Raji (cell line): Measurements from ENCODE around the gene TMPRSS2.

Experiments
- POLR2A ChIP-seq: IDR thresholded peaks from 2 replicates; pipeline ENCODE4 v1.6.1; 2011; ENCODE audit warnings: low read depth, low read length, control low read depth; ENCODE audit not compliant: insufficient read depth

Gene TMPRSS2

DNA sequence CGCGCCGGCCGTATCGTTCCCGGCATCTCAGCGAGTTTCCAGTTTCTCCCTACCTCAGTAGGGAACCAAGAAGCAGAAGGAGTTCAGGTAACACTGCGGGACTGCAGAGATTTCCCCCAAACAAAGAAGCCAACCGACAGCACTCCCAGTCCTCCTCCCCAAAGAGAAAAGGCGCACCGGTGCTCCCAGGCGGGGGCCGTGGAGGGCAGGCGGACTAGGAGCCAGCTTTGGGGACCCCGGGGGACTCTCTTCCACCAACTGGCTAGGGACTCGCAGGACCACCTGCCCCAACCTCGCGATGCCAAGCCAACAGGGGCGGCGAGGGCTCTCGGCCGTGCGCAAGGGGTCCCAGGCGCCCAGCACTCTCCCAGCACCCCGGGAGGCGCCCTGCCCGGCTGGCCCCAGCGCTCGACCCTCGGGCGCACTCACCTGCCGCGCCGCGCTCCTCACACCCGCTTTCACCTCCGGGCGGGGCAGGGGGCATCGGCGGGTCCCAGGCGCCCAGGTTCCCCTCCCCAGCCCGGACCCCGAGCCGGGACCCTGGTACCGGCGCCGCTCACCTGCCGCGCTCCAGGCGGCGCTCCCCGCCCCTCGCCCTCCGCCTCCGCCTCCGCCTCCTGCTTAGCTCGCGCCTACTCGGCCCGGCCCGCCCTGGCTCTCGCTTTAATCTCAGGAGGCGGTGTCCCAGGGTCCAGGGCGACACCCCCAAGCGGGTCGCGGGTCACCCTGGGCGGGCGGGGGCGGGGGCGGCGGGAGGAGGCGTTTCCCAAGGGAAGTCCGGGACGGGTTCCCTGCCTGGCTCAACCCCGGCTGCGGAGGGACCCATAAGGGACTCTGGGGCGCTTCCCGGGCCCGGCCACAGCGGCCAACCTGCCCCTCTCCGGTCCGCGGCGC is at the start of gene TMPRSS2:
TMPRSS2 (minus strand) TSS at position 638 of the 894 bp plus-strand sequence. CDS start 10,025 bp downstream, outside the sequence.
- TF ChIP-seq POLR2A = no peak

DNA sequence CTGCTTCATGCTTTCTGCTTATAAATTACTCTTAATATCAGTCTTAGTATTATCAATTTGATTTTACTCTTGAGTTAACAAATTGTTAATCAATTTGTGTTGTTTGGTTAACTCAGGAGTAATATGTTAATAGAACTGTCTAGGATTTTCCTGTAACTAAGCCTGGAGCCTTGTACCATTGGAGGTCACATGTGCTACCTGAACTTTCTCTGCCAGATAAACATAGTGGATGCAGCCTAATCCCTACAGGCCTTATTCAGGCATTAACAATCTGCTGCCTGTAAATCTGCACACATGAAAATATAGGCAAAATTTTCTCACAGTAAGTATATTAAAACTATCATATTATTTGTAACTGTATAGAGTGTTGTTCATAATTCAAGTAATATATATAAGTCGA is 47.1 kb upstream of the TMPRSS2 start:
- no peak for TF ChIP-seq POLR2A

DNA sequence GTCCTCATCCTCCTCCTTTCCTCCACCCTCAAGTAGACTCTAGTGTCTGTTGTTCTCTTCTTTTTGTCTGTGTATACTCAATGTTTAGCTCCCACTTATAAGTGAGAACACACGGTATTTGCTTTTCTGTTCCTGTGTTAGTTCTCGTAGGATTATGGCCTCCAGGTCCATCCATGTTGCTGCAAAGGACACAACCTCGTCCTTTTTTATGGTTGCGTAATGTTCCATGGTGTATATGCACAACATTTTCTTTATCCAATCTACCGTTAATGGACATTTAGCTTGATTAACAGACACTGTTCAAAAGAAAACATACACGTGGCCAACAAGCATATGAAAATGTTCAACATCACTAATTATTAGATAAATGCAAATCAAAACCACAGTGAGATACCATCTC is 44.3 kb upstream of the TMPRSS2 start:
- TF ChIP-seq POLR2A = no peak

DNA sequence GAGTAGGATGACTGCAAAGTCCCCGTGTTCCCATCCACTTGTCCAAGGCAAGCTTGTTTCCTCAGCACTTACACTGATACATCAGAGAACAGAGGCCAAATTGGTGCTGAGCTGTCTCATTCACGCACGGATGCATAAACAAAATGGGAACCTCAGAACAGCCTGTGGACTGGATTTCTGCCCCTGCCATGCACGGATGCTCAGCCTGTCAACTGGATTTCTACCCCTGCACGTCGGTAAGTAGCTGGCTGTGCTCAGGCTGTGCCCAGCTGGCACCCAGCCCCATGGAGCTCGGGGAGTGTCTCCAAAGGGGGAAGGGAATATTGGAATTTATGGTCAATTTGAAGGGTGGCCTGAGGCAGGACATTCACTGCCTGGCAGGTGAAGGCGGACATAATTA is 40.8 kb upstream of the TMPRSS2 start:
- no peak for TF ChIP-seq POLR2A

DNA sequence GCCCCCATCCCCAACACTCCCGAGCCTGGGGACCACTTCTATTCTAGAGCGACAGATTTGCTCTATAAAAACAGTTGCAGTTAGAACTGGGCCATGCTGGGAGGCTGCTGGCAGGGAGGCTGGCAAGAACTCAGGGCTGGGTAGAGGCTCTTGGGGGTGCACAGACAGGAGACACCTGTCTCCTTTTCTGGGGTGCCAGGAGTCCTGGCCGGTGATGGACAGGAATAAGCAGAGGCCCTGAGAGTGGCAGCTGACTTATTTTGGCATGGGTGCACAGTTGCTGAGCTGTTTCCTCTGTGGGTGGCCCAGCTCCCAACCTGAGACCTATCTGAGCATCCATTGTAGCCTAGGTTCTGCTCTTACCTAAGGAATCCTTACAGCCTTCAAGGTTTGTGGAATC is 39.2 kb upstream of the TMPRSS2 start:
- no peak for TF ChIP-seq POLR2A

DNA sequence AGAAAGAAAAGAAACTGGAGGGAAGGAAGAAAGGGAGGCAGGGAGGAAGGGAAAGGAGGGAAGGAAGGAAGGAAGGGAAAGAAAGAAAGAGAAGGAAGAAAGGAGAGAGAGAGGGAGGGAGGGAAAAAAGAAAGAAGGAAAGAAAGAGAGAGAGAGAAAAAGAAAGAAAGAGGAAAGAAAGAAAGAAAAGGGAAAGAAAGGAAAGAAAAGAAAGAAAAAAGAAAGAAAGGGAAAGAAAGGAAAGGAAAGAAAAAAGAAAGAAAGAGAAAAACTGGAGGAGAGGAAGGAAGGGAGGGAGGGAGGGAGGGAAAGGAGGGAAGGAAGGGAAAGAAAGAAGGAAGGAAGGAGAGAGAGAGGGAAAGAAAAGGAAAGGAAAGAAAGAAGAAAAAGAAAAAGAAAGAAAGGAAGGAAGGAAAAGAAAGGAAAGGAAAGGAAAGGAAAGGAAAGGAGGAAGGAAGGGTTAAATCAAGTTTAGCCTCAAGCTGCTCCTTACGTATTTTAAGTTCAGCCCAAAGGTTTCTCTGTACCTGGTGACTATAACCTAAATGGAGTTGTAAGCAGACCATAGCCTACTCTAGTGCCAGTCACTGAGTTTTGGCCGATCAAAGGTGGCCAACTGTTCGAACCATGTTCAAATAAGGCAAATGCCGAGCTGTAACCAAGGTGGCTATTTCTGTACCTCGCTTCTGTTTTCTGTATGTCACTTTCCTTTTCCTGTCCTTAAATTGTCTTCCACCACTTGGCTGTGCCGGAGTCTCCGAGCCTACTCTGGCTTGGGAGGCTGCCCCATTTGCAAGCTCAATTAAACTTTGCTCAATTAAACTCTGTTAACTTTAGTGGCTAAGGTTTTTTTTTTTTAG is 37.8 kb upstream of the TMPRSS2 start:
- no peak for TF ChIP-seq POLR2A

DNA sequence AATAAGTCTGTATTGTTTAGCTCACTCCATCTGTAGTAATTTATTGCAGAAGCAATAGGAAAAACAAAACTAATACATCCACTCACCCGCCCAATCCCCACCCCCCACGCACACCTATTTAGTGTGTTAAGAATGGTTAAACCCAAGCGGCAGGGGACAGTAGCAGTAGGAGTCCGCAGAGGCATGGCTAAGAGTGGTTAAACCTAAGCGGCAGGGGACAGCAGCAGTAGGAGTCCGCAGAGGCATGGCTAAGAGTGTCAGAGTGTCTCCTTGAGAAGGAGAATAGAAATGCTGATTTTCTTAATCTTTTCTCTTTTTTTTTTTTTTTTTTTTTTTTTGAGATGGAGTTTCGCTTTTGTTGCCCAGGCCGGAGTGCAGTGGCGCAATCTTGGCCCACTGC is 34.8 kb upstream of the TMPRSS2 start:
- no peak for TF ChIP-seq POLR2A

DNA sequence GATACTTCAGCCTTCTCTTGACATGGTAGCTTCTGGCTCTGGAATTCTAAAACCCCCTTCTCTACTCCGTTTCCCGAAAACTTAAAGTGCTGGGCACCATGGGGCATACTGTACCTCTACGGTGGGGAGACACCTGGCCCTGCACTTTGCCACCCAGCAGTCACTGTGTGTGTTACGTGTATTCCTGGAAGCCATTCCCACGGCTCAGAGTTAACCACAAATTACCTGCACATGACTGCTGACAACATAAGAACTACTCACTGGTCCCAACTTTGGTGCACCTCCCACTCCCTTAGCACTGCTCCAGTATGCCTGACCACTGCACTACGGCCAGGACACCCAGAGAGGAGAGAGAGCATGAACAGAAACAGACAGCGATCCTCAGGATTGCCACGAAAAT is 29.4 kb upstream of the TMPRSS2 start:
- no peak for TF ChIP-seq POLR2A

DNA sequence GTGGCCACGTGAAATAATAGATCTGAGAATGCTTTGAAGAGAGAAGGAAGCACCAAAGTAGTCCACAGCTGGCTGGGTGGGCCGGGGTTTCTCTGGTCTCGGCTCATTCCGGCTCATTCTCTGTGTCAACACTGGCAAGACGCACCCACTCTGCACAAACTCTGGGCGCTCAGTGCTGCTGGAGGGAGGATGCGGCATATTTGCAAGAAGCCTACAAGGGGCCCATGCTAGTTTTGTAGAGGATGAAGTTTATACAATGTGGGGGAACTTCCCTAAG is 28.8 kb upstream of the TMPRSS2 start:
- TF ChIP-seq POLR2A = no peak

DNA sequence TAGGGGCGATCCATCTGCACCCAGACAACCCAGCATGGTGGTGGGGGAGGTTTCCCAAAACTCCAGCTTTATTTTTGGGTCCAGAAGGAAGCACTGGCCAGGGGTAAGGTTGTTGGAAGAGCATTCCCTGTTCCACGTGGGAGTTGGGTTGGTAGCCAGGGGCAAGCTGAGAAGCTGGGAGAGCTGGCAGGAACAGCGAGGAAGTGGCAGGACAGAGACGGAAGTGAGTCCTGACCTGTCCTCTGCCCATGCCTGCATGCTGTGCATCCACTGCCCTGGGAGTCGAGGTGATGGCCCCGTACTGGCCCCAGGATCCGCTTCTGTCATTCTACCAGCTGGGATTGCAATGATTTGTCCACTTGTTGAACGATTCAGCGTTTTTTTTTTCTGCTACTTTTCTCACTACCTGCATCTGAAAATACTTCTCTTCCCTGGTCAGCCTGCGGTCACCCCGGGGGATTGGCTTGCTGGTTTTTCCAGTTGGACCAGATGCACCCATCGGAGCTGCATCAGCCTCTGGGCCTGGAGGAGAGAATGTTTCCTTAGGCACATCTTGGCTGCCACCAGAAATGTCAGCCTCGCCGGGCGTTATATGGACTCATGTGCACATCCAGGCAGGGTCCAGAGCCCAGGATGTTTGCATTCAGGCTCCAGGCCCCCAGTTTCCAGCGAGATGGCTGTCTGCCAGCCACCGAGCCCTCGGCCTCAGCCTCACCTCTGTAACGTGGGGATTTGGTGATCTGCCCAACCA is 28.3 kb upstream of the TMPRSS2 start:
- TF ChIP-seq POLR2A = no peak

DNA sequence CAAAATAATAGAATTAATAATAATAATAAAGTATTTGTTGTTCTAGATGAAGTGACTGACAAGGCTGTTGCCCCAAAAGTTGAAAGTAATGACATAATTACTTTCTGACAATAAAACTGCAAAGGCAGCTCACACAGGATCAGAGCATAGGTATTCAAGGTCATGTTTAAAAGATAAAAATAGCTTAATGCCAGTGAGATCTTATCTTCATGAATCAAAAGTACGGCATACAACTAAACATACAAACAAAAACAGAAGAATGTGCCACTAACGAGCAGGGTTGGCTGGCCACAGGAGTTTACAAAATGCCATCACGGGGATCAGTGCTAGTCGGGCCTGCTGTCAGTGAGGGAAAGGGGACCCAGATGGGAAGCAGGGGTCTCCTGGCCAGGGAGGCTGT is 22.4 kb upstream of the TMPRSS2 start:
- TF ChIP-seq POLR2A = no peak

DNA sequence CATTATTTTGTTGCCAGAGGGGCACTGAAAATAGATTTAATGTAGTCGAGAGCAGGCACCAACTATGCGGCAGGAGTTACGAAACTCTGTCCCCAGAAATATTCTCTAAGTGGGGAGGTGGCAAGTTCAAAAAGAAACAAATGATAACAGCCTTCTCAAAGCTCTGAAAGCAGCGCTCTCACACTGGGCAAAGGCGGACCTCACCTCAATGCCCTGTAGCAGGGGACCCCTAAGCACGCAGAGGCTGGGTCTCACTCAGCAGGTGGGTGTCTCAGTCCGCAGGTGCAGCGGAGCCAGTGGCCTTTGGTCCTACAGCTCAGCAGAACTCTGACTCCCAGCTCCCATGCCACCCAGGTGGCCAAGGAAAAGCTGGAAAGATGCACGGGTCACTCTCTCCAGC is 21.8 kb upstream of the TMPRSS2 start:
- TF ChIP-seq POLR2A = no peak

DNA sequence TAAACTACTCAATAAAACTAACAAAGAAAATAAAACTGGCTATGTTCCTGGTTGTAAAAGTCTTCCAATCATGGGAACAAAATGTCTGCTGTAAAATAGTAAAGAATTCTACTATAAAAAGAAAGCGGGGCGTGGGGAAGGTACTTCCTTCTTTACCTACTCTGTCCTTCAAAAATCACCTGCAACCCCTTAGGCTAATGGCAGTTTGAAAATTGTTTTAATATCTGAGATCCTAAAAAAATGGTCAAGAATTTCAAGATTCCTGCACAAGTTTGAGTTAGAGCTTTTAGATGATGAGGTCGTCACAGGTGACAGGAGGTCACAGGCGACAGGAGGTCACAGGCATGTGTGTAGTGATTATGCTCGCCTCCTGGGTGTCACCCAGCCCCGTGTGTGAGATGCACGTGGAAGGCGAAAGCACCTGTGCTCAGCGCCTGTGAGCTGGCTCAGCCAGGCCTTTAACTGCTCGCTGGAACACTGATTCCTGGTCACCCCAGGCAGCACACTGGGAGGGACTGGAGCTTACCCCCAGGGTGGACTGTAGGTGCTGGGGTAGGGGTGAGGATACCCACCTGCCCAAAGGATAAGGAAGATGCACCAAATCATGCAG is 18.6 kb upstream of the TMPRSS2 start:
- TF ChIP-seq POLR2A = no peak

DNA sequence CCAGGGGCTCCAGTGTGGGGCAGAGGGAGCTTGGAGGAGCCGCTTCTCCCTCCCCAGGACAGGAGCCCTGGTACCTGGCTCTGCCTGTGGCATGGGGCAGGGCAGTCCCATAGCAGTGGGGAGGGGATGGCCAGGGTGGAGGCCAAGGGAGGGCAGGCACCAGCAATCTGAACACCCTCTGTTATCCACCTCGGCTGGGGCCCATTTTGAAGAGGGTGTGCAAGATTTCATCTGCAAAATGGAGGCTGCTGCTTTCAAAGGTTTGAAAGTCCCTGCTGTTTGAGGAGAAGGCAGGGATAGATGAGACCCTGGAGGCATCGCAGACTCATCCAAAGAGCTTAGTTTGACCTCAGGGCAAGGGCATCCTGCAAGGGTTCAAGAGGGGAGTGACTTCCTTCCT is 15.2 kb upstream of the TMPRSS2 start:
- no peak for TF ChIP-seq POLR2A

DNA sequence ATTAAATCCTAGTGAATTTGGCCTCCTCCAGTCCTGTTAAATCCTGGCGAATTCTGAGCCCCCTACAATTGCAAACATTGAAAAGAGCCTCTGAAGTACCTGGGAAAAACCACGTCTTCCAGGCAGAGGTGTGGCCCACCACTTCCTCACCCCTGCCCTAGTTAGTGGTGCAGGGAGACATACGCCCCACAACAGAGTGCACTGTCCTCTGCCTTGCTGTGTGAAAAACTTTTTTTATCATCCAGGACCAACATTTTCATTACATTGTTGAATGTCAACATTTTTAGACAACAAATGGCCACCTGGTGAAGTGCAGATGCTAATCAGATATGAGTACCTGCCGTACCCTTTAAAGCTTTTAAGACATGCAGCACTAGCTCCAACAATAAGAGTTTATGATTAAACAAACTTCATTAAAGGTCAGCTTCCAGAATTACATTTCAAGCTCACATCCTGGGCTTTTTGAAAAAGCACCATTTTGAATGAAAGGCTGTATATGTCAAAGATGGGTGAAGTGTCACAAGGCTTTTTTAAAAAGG is 13.6 kb upstream of the TMPRSS2 start:
- TF ChIP-seq POLR2A = no peak
